Prostate gland (tissue), 2 donors: Measurements from ENCODE around the gene NABP2.

Experiments used
- CTCF ChIP-seq, 4 experiments: fragments of 200-600 bp in 2 of 4; fragments of 450-650 bp in 2 of 4; sonication (generic) in 2 of 4; IDR thresholded peaks; 1 replicate in 3 of 4; 2 replicates in 1 of 4; pipeline ENCODE4 v1.5.1; 2016 to 2019; ENCODE audit warnings: antibody characterized with exemption in 4 of 4, mild to moderate bottlenecking in 2 of 4, moderate library complexity in 2 of 4
- POLR2A ChIP-seq: fragments of 450-650 bp; IDR thresholded peaks from one replicate; pipeline ENCODE4 v1.6.1; 2016; ENCODE audit warnings: antibody characterized with exemption, mild to moderate bottlenecking
- POLR2AphosphoS5 ChIP-seq: sonication (generic); formaldehyde crosslinking; IDR thresholded peaks from one replicate; pipeline ENCODE4 v1.6.1; 2017; ENCODE audit warnings: antibody characterized with exemption

DNA sequence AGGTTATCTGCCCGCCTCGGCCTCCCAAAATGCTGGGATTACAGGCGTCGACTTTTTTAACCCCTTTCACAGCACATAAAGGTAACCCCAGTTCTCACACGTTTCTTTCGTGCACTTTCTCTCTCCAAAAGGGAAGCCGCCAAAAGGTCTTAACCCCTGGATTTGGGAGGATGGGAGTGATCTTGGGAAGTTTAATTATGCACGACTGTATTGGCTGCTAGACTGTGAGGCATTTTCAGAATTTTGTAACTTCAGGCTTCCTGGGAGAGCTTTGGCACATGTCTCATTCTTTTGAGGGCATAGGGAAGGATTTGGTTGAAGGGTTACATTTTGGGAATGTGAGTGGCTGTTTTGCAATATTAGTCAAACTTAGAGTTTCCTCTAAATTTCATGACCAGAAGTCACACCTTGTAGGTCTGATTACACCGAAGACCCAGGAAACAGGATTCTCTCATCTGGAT, 33.4 kb upstream of the NABP2 start:
- TF ChIP-seq CTCF (IDR thresholded peaks at IDR 0.05) (no peak), POLR2AphosphoS5 (no peak), POLR2A (no peak)
